ENCODE data around the gene NR6A1. TPM values are rescaled to one million over a fixed set of nuclear protein-coding genes. Genes with fewer than 3 reads are reported as not detected.

NR6A1 gene
- total RNA-seq, 1 donor = 0.36 TPM

DNA sequence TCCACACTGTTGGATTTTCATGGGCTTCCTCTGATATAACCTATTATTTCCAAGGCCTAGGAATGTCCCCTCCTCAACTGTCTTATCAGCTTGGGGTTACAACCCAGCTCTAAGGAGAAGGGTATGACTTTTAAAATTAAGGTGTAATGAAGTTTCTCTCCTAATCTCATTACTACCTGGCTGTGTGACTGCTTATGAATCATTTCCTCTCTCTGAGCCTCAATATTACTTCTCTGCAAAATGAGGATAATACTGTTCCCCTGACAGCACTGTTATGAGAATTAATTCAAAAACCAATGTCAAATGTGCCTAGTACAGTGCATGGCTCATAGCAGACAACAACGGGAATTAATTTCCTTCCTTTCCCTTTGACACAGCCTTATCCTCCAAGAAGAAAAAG is 118.9 kb downstream of the NR6A1 start:
- Histone ChIP-seq H4K20me1 (ENCODE audit: insufficient read depth, low read length) (no peaks in the 10 kb centered on the region), H3K27me3 (ENCODE audit: insufficient read depth, low read length) (peaks cover 4% of the 10 kb centered on the region), H3K4me2 (ENCODE audit: insufficient read depth, low read length) (no peak overlapping the region), H3K4me3 (ENCODE audit: insufficient read depth, low read length) (no peak overlapping the region), H3K27ac (ENCODE audit: low read depth, low read length) (peak overlapping the region; percentile 18), H3K9me3 (ENCODE audit: low read depth, low read length) (no peaks in the 10 kb centered on the region), H3K4me1 (ENCODE audit: insufficient read depth, low read length) (peaks cover 13% of the 10 kb centered on the region), H3K36me3 (ENCODE audit: insufficient read depth, low read length) (no peaks in the 10 kb centered on the region), H3K79me2 (ENCODE audit: insufficient read depth, low read length) (no peaks in the 10 kb centered on the region), H2AFZ (ENCODE audit: low read length) (no peak overlapping the region)
- TF ChIP-seq, protein P1, sequence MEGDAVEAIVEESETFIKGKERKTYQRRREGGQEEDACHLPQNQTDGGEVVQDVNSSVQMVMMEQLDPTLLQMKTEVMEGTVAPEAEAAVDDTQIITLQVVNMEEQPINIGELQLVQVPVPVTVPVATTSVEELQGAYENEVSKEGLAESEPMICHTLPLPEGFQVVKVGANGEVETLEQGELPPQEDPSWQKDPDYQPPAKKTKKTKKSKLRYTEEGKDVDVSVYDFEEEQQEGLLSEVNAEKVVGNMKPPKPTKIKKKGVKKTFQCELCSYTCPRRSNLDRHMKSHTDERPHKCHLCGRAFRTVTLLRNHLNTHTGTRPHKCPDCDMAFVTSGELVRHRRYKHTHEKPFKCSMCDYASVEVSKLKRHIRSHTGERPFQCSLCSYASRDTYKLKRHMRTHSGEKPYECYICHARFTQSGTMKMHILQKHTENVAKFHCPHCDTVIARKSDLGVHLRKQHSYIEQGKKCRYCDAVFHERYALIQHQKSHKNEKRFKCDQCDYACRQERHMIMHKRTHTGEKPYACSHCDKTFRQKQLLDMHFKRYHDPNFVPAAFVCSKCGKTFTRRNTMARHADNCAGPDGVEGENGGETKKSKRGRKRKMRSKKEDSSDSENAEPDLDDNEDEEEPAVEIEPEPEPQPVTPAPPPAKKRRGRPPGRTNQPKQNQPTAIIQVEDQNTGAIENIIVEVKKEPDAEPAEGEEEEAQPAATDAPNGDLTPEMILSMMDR (IDR thresholded peaks at IDR 0.05; ENCODE audit: extremely low read depth, low read depth, low read length) = no peak
- DNase-seq (ENCODE audit: insufficient read length, low spot score, missing footprints) = no peak

DNA sequence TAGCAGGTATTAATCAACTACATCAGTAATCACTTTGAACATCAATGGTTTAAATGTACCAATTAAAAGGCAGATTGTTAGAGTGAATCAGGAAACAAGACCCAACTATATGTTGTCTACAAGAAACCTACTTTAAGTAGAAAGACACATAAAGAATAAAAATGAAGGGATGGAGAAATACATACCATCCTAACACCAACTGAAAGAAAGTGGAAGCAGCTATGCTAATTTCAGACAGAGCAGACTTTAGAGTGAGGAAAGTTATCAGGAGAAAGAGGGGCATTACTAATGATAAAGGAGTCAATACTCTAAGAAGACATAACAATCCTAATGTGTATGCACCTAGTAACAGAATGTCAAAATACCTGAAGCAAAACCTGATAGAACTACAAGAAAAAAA is 125.8 kb downstream of the NR6A1 start:
- no peaks in the 10 kb centered on the region for H4K20me1 ChIP-seq (ENCODE audit: insufficient read depth, low read length)
- H3K9me3 ChIP-seq (ENCODE audit: low read depth, low read length) = no peaks in the 10 kb centered on the region
- no peak overlapping the region for H3K4me3 ChIP-seq (ENCODE audit: insufficient read depth, low read length)
- no peaks in the 10 kb centered on the region for H3K36me3 ChIP-seq (ENCODE audit: insufficient read depth, low read length)
- H3K4me1 ChIP-seq (ENCODE audit: insufficient read depth, low read length) = no peaks in the 10 kb centered on the region
- H2AFZ ChIP-seq (ENCODE audit: low read length) = no peak overlapping the region
- TF ChIP-seq, protein P1 (IDR thresholded peaks at IDR 0.05; ENCODE audit: extremely low read depth, low read depth, low read length) = no peak
- peaks cover 6% of the 10 kb centered on the region for H3K27me3 ChIP-seq (ENCODE audit: insufficient read depth, low read length)
- H3K4me2 ChIP-seq (ENCODE audit: insufficient read depth, low read length) = no peak overlapping the region
- no peaks in the 10 kb centered on the region for H3K79me2 ChIP-seq (ENCODE audit: insufficient read depth, low read length)
- no peak for DNase-seq (ENCODE audit: insufficient read length, low spot score, missing footprints)
- H3K27ac ChIP-seq (ENCODE audit: low read depth, low read length) = no peak overlapping the region

DNA sequence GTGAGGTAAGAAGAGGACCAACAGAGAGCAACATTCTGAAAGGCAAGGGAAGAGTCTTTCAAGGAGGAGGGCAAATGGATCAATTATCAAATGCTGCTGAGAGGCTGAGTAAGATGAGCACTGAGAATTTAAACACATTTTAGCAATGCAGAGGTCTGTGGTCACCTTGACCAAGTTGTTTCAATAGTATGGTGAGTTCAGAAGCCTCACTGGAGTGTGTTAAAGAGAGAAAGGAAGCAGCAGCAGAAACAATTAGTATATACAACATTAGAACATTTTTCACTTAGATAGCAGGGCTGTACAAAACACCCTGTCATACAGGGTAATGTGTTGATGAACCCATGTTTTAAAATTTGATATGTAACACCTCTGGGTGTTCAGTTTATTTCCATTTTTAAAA is 131.5 kb downstream of the NR6A1 start:
- TF ChIP-seq, protein P1 (IDR thresholded peaks at IDR 0.05; ENCODE audit: extremely low read depth, low read depth, low read length) = no peak
- Histone ChIP-seq H4K20me1 (ENCODE audit: insufficient read depth, low read length) (no peaks in the 10 kb centered on the region), H3K9me3 (ENCODE audit: low read depth, low read length) (no peaks in the 10 kb centered on the region), H3K27me3 (ENCODE audit: insufficient read depth, low read length) (peaks cover 29% of the 10 kb centered on the region), H3K4me2 (ENCODE audit: insufficient read depth, low read length) (no peak overlapping the region), H3K79me2 (ENCODE audit: insufficient read depth, low read length) (no peaks in the 10 kb centered on the region), H3K27ac (ENCODE audit: low read depth, low read length) (no peak overlapping the region), H3K4me1 (ENCODE audit: insufficient read depth, low read length) (no peaks in the 10 kb centered on the region), H2AFZ (ENCODE audit: low read length) (no peak overlapping the region), H3K4me3 (ENCODE audit: insufficient read depth, low read length) (no peak overlapping the region), H3K36me3 (ENCODE audit: insufficient read depth, low read length) (no peaks in the 10 kb centered on the region)
- no peak for DNase-seq (ENCODE audit: insufficient read length, low spot score, missing footprints)

GRCh38 chr9:124635285-124635684 is 135.8 kb downstream of the NR6A1 start:
- Histone ChIP-seq H3K27ac (ENCODE audit: low read depth, low read length) (no peak overlapping the region), H3K27me3 (ENCODE audit: insufficient read depth, low read length) (peaks cover 28% of the 10 kb centered on the region), H2AFZ (ENCODE audit: low read length) (no peak overlapping the region), H4K20me1 (ENCODE audit: insufficient read depth, low read length) (no peaks in the 10 kb centered on the region), H3K36me3 (ENCODE audit: insufficient read depth, low read length) (no peaks in the 10 kb centered on the region), H3K4me2 (ENCODE audit: insufficient read depth, low read length) (no peak overlapping the region), H3K9me3 (ENCODE audit: low read depth, low read length) (no peaks in the 10 kb centered on the region), H3K4me1 (ENCODE audit: insufficient read depth, low read length) (peaks cover 8% of the 10 kb centered on the region), H3K79me2 (ENCODE audit: insufficient read depth, low read length) (no peaks in the 10 kb centered on the region), H3K4me3 (ENCODE audit: insufficient read depth, low read length) (no peak overlapping the region)
- TF ChIP-seq, protein P1 (IDR thresholded peaks at IDR 0.05; ENCODE audit: extremely low read depth, low read depth, low read length) = no peak
- DNase-seq (ENCODE audit: insufficient read length, low spot score, missing footprints) = no peak

All from osteoblast (primary cell).